Karpas-422 (cell line): Measurements from ENCODE around the gene CDK6. TPM values are rescaled to one million over a fixed set of nuclear protein-coding genes. Genes with fewer than 3 reads are reported as not detected.

Experiments used
- DNase-seq: peaks from one replicate; pipeline ENCODE4 v3.0.0-alpha.2; 2015
- H2AFZ ChIP-seq: fragments of 200-600 bp; sonication (generic); 2 replicates; pipeline ENCODE4 v1.6.1; 2014; ENCODE audit warnings: antibody characterized with exemption, low read length, mixed read lengths
- H3K27ac ChIP-seq: fragments of 200-600 bp; sonication (generic); 2 replicates; pipeline ENCODE4 v1.5.1; 2014; ENCODE audit warnings: mild to moderate bottlenecking, low read length, moderate library complexity
- H3K27me3 ChIP-seq: fragments of 200-600 bp; sonication (generic); 2 replicates; pipeline ENCODE4 v1.6.1; 2014; ENCODE audit warnings: low read length, mixed read lengths
- H3K36me3 ChIP-seq: fragments of 200-600 bp; sonication (generic); 2 replicates; pipeline ENCODE4 v1.6.1; 2014; ENCODE audit warnings: low read length, mixed read lengths; ENCODE audit not compliant: insufficient read depth
- H3K4me1 ChIP-seq: fragments of 200-600 bp; sonication (generic); 2 replicates; pipeline ENCODE4 v1.6.1; 2014; ENCODE audit warnings: mild to moderate bottlenecking, low read length, mixed read lengths
- H3K4me2 ChIP-seq: fragments of 200-600 bp; sonication (generic); 2 replicates; pipeline ENCODE4 v1.6.1; 2014; ENCODE audit warnings: low read length, low read depth, mild to moderate bottlenecking; ENCODE audit not compliant: poor library complexity, severe bottlenecking
- H3K4me3 ChIP-seq: fragments of 200-600 bp; sonication (generic); 2 replicates; pipeline ENCODE4 v1.5.1; 2014; ENCODE audit warnings: mild to moderate bottlenecking, antibody characterized with exemption, low read length, mixed read lengths
- H3K79me2 ChIP-seq: fragments of 200-600 bp; sonication (generic); 2 replicates; pipeline ENCODE4 v1.6.1; 2014; ENCODE audit warnings: mild to moderate bottlenecking, low read length, mixed read lengths
- H3K9ac ChIP-seq: fragments of 200-600 bp; sonication (generic); 2 replicates; pipeline ENCODE4 v1.6.0; 2014; ENCODE audit warnings: low read length
- H3K9me2 ChIP-seq: fragments of 200-600 bp; sonication (generic), shearing (Covaris generic); replicated peaks from 2 replicates; pipeline ENCODE4 v1.6.0; 2014; ENCODE audit warnings: mild to moderate bottlenecking, low read length, moderate library complexity; ENCODE audit not compliant: insufficient read depth
- H3K9me3 ChIP-seq: fragments of 300-700, 200-600 bp; sonication (generic); 2 replicates; pipeline ENCODE4 v1.6.1; 2014; ENCODE audit warnings: low read length, mixed read lengths
- H4K20me1 ChIP-seq: fragments of 200-600 bp; sonication (generic); 2 replicates; pipeline ENCODE4 v1.6.1; 2014; ENCODE audit warnings: mild to moderate bottlenecking, antibody characterized with exemption, low read length, low read depth; ENCODE audit not compliant: insufficient read depth
- total RNA-seq: library from RNA; depleted of rRNA; stranded (reverse); fragments of >200 nt; shearing (Covaris generic); gene quantifications from 2 replicates; pipeline ENCODE4 v1.2.3, GENCODE V29; 2014; ENCODE audit warnings: low replicate concordance

Gene CDK6
- total RNA-seq, 1 experiment from 2014 or later: 65.1 TPM

DNA sequence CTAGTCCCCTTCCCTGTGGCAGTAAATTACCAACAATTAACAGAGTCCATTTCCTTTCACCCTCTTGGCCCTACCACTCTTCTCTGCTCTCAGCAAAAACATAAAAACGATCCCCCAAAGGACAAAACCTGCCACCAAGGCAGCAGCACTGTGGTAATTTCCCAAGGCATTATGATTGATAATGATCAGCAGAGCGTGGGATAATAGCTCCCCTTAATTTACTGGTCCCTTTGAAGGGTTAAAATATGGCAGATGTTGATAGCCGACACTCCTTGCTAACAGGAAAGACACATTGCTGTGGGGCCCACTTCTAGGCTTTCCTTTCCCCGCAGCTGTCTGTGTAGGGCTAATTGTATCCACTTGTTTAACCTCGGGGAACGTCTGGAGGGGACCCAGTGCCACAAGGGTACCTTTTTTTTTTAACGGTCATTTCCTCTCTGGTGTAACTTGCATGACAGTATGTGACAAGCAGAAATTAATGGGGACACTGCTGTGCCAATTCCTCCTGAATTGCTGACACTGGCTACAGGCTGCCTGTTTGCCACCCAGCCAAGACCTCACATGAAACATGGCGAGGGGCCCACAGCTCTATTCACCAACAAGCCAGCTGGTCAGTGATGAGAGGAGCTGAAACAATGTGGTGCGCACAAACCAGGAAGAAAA lies 81.3 kb downstream of the CDK6 start:
- H2AFZ ChIP-seq: no peak overlapping the region

DNA sequence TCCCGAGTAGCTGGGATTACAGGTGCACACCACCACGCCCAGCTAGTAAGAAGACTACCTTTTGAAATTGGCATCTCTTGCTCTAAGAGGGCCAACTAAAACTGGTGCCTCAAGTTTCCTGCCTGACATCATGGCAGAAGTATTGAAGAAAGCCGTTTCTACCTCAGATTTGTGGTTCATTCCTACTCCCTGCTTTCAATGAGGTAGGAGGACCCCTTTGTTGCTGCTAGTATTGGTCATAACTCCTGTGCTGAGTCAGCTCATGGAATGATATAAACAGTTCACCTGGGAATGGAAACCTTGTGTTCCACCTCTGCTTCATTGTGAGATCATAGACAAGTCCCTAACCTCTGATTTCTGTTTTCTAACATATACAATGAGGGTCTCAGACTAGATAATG lies 82.8 kb downstream of the CDK6 start:
- Histone ChIP-seq H3K9me3 (no peaks in the 10 kb centered on the region), H3K27me3 (no peaks in the 10 kb centered on the region), H3K4me1 (no peaks in the 10 kb centered on the region), H2AFZ (no peak overlapping the region), H3K9ac (no peak overlapping the region), H3K9me2 (no peaks in the 10 kb centered on the region), H3K27ac (no peak overlapping the region), H4K20me1 (no peaks in the 10 kb centered on the region), H3K4me2 (no peak overlapping the region), H3K79me2 (peaks cover 84% of the 10 kb centered on the region), H3K36me3 (no peaks in the 10 kb centered on the region), H3K4me3 (no peak overlapping the region)
- DNase-seq: no peak

More for the DNA sequence above, 81.3 kb downstream of the CDK6 start:
- Histone ChIP-seq H3K4me3 (no peak overlapping the region), H3K79me2 (peaks cover 86% of the 10 kb centered on the region), H4K20me1 (no peaks in the 10 kb centered on the region), H3K4me1 (no peaks in the 10 kb centered on the region), H3K9ac (no peak overlapping the region), H3K9me2 (no peaks in the 10 kb centered on the region), H3K27me3 (no peaks in the 10 kb centered on the region), H3K27ac (no peak overlapping the region), H3K9me3 (no peaks in the 10 kb centered on the region), H3K36me3 (no peaks in the 10 kb centered on the region), H3K4me2 (no peak overlapping the region)
- no peak for DNase-seq

- no peak overlapping the region for H3K4me3 ChIP-seq
- no peaks in the 10 kb centered on the region for H3K36me3 ChIP-seq
- no peak for DNase-seq
- no peak overlapping the region for H3K4me2 ChIP-seq
- peaks cover 88% of the 10 kb centered on the region for H3K79me2 ChIP-seq
- no peak overlapping the region for H3K9ac ChIP-seq
- H3K4me1 ChIP-seq: no peaks in the 10 kb centered on the region
- H3K27me3 ChIP-seq: no peaks in the 10 kb centered on the region
- no peaks in the 10 kb centered on the region for H3K9me2 ChIP-seq
- H3K9me3 ChIP-seq: no peaks in the 10 kb centered on the region
- no peaks in the 10 kb centered on the region for H4K20me1 ChIP-seq
- H2AFZ ChIP-seq: no peak overlapping the region
- no peak overlapping the region for H3K27ac ChIP-seq
These were observed 84.2 kb downstream of the CDK6 start for GRCh38 chr7:92751902-92752901.

DNA sequence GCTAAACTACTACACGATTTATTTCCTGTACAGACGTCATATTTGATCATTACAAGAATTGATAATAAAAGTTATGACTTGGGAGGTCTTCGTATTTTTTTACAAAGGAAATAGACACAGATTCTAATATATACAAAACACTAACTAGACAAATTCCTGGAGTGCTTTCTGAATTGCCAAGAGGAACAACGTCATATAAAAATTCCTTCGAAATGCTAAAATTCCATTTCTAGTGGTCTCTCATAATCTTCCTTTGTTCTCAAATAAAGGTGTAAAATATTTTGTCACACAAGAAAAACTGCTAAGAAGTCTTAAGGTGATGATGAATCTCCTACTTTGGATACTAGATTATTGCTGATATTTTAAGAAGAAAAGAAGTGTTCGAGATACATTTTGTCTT lies 85.4 kb downstream of the CDK6 start:
- H3K4me3 ChIP-seq: no peak overlapping the region
- peaks cover 89% of the 10 kb centered on the region for H3K79me2 ChIP-seq
- H3K27me3 ChIP-seq: no peaks in the 10 kb centered on the region
- no peaks in the 10 kb centered on the region for H3K9me3 ChIP-seq
- no peaks in the 10 kb centered on the region for H4K20me1 ChIP-seq
- no peak overlapping the region for H3K27ac ChIP-seq
- no peaks in the 10 kb centered on the region for H3K4me1 ChIP-seq
- H3K36me3 ChIP-seq: no peaks in the 10 kb centered on the region
- no peak overlapping the region for H3K4me2 ChIP-seq
- no peak overlapping the region for H2AFZ ChIP-seq
- H3K9me2 ChIP-seq: no peaks in the 10 kb centered on the region
- no peak for DNase-seq
- no peak overlapping the region for H3K9ac ChIP-seq

- DNase-seq: no peak
- Histone ChIP-seq H3K79me2 (peaks cover 89% of the 10 kb centered on the region), H3K4me2 (no peak overlapping the region)
These were observed 85.9 kb downstream of the CDK6 start for GRCh38 chr7:92750447-92750839.

GRCh38 chr7:92749832-92750446 lies 86.4 kb downstream of the CDK6 start:
- H3K36me3 ChIP-seq: no peaks in the 10 kb centered on the region
- peaks cover 90% of the 10 kb centered on the region for H3K79me2 ChIP-seq
- H3K9me3 ChIP-seq: no peaks in the 10 kb centered on the region
- H3K4me1 ChIP-seq: no peaks in the 10 kb centered on the region
- H3K4me3 ChIP-seq: no peak overlapping the region
- no peaks in the 10 kb centered on the region for H3K9me2 ChIP-seq
- no peak overlapping the region for H3K27ac ChIP-seq
- DNase-seq: no peak
- H3K9ac ChIP-seq: no peak overlapping the region
- H3K27me3 ChIP-seq: no peaks in the 10 kb centered on the region
- no peak overlapping the region for H2AFZ ChIP-seq
- H4K20me1 ChIP-seq: no peaks in the 10 kb centered on the region
- no peak overlapping the region for H3K4me2 ChIP-seq

More at GRCh38 chr7:92750447-92750839, 85.9 kb downstream of the CDK6 start:
- Histone ChIP-seq H3K27ac (no peak overlapping the region), H3K36me3 (no peaks in the 10 kb centered on the region), H4K20me1 (no peaks in the 10 kb centered on the region), H3K4me3 (no peak overlapping the region), H3K9me2 (no peaks in the 10 kb centered on the region), H3K9me3 (no peaks in the 10 kb centered on the region), H3K9ac (no peak overlapping the region), H2AFZ (no peak overlapping the region), H3K27me3 (no peaks in the 10 kb centered on the region), H3K4me1 (no peaks in the 10 kb centered on the region)

DNA sequence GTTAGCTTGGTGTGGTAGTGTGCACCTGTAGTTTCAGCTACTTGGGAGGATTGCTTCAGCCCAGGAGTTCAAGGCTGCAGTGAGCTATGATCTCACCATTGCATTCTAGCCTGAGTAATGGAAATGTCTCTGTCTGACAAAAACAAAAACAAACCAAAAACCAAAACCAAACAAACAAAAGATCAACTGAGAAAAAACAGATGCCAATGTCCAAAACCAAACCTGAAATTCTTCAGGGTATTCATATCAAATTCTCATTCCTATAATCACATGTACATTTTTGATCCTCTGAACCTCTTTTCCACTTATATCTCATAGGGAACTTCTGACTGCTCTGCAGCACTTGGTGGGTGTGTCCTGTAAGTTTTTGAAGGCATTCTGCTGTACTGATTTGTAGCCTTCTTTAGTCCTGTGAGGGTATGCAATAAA lies 87.0 kb downstream of the CDK6 start:
- DNase-seq: no peak
- H3K9ac ChIP-seq: no peak overlapping the region
- H4K20me1 ChIP-seq: no peaks in the 10 kb centered on the region
- no peak overlapping the region for H3K4me2 ChIP-seq
- peaks cover 87% of the 10 kb centered on the region for H3K79me2 ChIP-seq
- H2AFZ ChIP-seq: no peak overlapping the region
- no peak overlapping the region for H3K27ac ChIP-seq
- H3K4me3 ChIP-seq: no peak overlapping the region
- no peaks in the 10 kb centered on the region for H3K36me3 ChIP-seq
- H3K9me2 ChIP-seq: no peaks in the 10 kb centered on the region
- no peaks in the 10 kb centered on the region for H3K27me3 ChIP-seq
- no peaks in the 10 kb centered on the region for H3K9me3 ChIP-seq
- no peaks in the 10 kb centered on the region for H3K4me1 ChIP-seq

DNA sequence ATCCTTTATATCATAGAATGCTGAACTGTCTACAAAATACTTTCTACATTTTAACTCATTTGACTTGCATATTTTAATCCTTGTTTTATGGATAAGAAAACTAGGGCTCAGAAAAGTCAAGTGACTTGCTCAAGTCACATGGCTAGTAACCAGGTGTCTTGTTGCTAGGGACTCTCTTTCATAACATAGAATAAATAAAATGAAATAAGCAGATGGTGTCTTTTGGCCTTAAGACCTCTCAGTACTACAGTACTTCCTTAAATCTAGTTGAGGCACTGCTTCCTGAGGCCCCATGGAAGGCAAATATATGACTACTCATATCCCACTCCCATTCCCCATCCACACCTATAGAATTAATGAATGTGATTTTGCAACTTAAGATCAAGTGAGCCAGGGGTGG lies 87.9 kb downstream of the CDK6 start:
- no peaks in the 10 kb centered on the region for H3K27me3 ChIP-seq
- no peak overlapping the region for H3K4me3 ChIP-seq
- H3K9me3 ChIP-seq: no peaks in the 10 kb centered on the region
- H3K9ac ChIP-seq: no peak overlapping the region
- H3K79me2 ChIP-seq: peaks cover 87% of the 10 kb centered on the region
- H3K9me2 ChIP-seq: no peaks in the 10 kb centered on the region
- H2AFZ ChIP-seq: no peak overlapping the region
- no peak overlapping the region for H3K4me2 ChIP-seq
- H3K4me1 ChIP-seq: no peaks in the 10 kb centered on the region
- H3K36me3 ChIP-seq: no peaks in the 10 kb centered on the region
- H3K27ac ChIP-seq: no peak overlapping the region
- no peaks in the 10 kb centered on the region for H4K20me1 ChIP-seq
- no peak for DNase-seq
